AG08396 (cell line): ENCODE data around the gene SEMA3A.

Source experiments
- DNase-seq: peaks from one replicate; pipeline ENCODE4 v3.0.0; 2012; ENCODE audit warnings: low spot score, mixed read lengths

Gene SEMA3A

GRCh38 chr7:84195295-84196060 lies 889 bp upstream of the SEMA3A start:
- DNase-seq, result no peak

DNA sequence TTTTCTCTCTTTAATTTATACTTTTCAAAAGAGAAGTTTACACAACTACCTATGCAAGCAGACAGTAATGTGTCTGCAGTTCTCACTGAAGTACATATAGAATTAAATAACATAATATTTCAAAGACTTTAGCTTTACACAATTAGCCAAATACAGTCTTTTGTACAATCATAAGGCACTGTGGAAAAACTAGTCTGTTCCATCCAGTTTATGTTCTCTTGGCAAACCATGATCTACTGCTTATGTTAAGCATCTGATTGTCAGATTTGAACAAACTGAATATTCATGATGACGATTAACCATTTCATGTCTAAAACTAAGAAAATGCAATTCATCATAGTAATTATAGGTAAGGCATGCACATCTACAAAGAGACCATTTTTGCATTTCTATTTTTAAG lies 842 bp downstream of the SEMA3A start:
- no peak for DNase-seq

DNA sequence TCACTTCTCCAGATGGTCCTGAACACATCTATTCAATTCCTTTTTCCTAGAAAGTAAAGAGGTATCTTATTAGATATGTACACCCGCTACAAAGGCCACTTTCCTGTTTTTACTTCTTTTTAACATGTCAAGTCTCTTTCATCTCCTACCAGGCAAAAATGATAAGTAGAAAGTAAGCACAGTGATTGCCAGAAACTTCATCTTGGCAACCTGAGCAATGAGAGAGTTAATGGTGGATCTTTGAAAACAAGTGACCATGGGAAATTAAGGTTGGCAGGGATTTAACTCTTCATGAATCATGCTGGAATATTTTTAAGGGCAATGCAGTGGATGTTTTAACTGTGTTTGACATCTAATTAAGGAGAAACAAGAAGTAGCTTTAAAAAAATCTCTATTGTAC lies 2.7 kb downstream of the SEMA3A start:
- no peak for DNase-seq

DNA sequence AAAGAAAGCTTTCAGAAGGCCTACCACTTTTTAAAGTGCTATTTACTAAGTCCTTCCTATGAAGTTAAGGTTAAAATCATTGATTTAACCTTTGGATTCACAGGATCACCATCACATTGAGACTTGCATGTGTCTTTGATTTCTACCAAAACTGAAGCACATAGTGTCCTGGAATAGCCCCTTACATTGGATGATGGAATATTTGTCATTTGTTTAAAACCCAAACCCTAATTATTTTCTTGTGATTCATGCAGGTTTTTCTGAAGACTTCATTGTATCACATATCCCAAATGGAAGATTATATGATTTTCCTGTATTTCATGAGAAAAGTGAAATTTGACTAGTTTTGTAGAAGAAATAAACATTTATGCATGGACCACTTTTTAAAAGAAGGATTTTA lies 3.3 kb downstream of the SEMA3A start:
- no peak for DNase-seq

DNA sequence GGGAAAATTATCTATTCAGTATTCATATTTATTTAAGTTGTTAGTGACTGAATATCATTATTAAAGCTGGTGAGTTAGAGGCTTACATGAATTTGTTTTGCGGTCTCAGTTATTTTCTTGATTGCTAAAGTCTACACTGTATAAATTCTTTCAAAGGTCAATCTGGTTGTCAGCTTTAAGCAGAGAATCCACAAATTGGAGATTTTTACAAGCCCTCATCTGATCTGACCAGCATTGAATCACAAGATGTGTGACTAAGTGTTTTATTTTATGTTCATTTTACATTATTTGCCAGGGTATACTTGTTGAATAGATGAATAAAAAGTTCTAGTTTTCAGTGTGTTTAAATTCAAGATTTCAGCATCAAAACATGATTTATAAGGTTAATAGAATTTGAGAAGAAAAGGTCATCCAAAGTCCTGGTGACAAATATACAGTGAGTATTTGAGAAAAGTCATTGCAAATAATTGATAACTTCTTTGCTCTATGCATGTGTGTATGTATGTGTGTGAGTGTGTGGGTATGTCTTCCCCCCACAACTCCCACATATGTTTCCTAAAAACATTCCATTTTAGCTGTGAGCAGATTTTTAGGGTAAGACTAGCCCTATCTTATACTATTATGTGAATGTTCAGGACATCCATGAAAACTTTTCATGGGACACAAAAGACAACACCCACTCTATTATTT lies 4.4 kb downstream of the SEMA3A start:
- no peak for DNase-seq

DNA sequence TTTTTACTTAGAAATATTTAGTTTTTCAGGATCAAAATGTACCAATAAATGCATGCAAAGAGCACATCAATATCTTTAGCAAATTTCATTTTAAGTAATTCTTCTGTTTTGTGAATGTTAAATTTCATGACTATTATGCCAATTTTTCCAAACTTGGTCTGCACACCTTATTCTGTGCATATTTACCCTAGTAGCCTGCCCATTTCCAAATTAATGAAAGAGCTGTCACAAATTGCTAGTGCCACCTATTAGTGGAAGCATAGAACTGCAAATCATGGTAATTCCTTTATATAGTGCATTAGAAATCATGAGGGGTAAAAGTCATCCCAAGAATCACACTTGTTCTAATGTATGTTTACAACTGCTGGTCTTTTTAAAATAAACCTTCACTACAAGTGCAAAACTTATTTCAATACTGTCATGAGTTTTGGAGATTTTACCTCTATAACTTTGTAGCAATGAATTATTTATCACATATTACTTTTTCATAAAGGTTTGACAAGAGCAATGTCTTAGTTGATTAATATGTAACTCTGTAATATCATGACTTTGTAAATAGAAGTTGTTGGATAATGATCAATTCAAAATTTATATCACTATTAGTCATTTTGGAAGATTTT lies 5.7 kb downstream of the SEMA3A start:
- DNase-seq, result no peak

GRCh38 chr7:84187813-84188510 lies 6.6 kb downstream of the SEMA3A start:
- DNase-seq, result no peak

DNA sequence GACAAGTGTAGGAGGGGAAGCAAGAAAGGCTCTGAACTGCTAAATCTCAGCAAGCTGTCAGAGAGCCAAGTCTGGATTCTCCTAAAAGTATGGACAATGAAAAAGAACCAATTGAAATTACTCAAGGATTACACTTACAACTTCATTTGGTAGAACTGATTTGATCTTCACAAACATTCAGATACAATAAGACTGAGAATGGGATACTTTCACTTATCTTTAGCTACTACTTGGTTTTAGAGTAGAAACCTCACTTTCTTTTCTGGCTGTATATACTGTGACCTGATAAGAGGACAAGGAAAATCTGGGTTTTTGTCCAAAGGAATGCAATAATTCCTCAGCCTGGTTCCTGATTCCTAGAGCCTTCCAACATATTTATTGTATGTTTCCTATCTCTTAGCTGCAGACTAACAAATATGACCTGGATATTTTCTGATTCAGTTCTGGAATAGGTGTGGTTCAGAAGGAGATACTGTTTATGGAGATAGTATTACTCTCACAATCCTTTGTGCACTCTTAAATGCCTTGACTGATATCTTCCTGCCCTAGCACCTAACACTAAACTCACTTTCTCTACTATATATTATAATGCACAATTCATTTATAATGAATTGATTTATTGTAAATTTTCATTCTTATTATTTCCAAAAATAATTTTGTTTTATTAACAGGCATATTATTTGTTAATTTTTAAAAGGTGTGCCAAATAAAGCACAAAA lies 7.3 kb downstream of the SEMA3A start:
- DNase-seq, result no peak

DNA sequence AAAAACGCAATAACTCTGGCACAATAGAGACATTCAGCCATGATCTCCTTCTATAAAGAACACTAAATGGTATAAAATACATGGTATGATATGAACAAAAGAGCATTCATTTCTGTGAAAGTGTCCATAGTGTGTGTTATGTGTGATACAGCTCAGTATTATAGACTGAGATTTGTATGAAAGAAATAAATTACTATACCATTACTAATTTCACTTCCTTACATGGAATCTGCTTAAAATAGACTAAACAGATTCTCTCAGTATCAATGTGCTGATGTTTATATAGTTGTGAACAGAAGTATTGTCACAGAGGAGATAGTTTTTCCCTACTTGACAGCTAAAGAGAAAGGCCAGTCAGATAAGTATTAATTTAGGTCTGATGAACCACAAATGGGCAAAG lies 10.8 kb downstream of the SEMA3A start:
- no peak for DNase-seq

DNA sequence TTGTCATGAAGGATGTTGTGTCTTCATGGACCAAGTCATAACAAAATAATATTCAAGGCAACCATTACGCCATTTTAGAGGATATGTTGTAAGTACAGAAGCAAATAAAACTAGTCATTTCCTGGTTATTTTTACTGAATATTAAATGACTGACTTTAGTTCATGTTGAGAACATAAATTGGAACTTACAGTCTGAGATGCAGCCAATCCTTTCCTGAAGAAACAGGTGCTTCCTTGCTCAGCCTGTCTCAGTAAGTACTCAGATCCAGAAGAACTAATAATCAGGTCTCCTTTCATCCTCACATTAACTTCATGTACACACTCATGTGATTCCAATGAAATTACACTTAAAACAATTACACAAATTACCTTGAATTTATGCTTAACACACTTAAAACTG lies 12.3 kb downstream of the SEMA3A start:
- no peak for DNase-seq

DNA sequence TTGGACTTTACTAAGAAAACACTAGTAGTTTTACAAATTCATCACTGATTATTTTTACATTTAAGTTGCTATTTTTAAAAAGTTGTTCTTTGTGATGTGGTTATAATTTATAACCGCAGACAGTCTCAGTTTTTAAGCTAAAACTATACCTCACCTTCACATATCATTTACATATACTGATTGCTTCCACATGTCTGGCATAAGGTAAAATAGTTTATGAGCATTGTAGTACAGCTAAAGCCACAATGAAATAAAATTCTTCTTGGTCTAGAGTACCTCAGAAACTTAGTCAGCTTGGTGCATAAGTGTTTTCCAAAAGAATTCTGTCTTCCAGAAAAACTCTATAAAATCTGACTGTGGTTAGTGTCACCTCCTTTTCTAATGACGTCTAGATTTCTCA lies 13.0 kb downstream of the SEMA3A start:
- DNase-seq, result no peak

GRCh38 chr7:84177758-84178412 lies 16.7 kb downstream of the SEMA3A start:
- DNase-seq, result no peak

DNA sequence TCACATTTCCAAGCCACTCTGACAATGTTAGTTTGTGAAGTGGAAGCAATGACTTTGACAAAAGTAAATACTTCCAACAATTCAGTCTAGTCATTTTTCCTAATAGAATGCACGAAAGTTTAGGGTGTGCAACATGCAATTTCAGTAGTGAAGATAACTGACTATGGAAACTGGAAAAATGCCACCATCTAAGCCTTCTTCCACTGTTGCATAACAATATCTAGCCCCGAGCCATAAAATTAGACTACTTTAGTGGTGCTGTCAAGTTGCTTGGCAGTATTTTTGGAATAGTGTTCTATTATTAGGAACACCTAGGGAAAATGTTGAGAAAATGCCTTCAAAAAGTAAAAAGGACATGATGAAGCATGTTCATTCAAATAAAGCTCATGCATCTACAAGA lies 17.9 kb downstream of the SEMA3A start:
- no peak for DNase-seq

- no peak for DNase-seq
These were observed 19.1 kb downstream of the SEMA3A start for GRCh38 chr7:84175461-84175860.

DNA sequence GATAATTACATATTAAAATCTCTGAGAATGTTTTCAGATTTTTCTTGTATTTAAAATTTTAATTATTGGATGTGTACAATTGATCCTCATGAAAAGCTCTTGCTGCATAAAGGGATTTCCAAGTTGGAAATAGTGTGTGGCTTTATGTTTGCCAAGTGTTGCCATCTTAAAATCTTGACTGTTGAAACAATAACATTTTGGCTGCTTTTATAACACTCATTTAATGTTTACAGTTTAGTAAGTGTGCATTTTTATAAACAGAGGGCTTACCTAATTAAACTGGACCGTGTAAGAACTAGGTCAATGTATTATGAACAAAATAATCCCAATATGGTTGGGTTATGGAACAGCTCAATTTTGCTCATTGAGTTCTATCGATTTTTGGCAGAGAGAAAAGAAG lies 23.9 kb downstream of the SEMA3A start:
- no peak for DNase-seq

GRCh38 chr7:84162584-84162983 lies 32.0 kb downstream of the SEMA3A start:
- DNase-seq, result no peak

DNA sequence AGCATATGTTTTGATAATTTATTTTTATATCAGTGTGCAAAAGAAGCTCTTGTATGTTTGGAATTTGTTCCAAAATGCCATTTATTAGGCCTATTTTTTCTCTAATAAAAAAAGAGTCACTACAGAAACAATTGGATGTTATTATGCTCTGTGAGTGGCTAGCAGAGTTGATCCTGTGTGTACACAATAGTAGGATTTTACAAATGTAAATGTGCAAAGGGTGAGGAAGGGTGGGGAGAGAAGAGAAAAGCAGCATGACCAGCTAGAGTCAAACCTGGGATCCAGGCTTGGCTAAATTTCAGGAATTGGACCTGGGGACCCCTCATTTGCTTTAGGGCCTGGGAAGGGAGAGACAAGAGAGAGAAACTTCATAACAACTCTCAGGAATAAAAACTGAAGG lies 32.5 kb downstream of the SEMA3A start:
- DNase-seq, result no peak

GRCh38 chr7:84161398-84161797 lies 33.2 kb downstream of the SEMA3A start:
- DNase-seq, result no peak

- no peak for DNase-seq
These were observed 35.2 kb downstream of the SEMA3A start for GRCh38 chr7:84159435-84159834.

DNA sequence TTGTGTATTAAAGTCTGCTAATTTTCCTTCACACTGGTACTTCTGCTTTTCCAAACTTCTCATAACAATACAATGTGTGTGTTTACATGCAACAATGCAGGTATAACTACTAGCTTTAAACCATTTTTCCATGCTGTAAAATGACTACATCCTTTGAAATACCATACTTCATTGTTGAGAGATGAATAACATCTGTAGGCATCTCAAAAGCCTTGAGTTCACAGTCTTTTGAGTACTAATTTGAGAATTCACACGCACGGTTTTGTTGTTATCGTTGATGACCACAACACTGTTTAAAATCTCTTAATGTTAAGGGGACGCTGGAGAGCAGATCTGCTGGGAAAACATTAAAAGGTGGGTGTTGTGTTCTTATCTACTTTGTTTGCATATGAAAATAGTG lies 37.4 kb downstream of the SEMA3A start:
- DNase-seq, result no peak

- DNase-seq, result no peak
These were observed 39.4 kb downstream of the SEMA3A start for GRCh38 chr7:84154991-84155781.
